ENCODE data around the gene SHC2.
A peak's percentile ranks its signal among the peaks of the same experiment; 100 is the strongest.
"Not testable (repeated sequence)": the region's sequence is repeated elsewhere in the genome, so short reads cannot be mapped to it uniquely, and the experiment has no call there.

SHC2 gene

DNA sequence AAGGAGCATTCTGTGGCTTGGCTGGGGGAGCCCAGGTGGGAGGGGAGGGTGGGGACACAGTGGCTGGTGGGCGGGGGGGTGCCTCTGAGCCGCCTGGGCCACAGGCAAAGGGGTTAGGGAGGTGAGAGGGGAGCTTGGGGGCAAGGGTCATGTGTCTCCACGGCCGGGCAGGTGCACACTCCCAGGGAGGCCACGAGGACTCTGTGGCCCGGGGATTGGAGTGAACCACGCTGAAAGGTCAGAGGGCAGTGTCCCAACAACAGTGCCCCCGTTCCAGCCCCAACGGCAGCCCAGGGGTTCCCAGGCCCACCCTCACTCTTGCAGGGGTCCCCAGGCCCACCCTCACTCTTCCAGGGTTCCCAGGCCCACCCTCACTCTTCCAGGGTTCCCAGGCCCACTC lies 61.5 kb downstream of the SHC2 start:
- Mint-ChIP-seq H3K4me1 (ENCODE audit: low read depth) (no peaks in the 10 kb centered on the region), H3K4me3 (no peak overlapping the region), H3K27ac (no peak overlapping the region), H3K9me3 (peaks cover 12% of the 10 kb centered on the region), H3K27me3 (ENCODE audit: low read depth) (peaks cover 1% of the 10 kb centered on the region), H3K36me3 (ENCODE audit: low read depth) (peaks cover 5% of the 10 kb centered on the region)
- no peak for DNase-seq (ENCODE audit: low spot score)

- Mint-ChIP-seq H3K4me3 (no peak overlapping the region), H3K27me3 (ENCODE audit: low read depth) (peaks cover 4% of the 10 kb centered on the region), H3K4me1 (ENCODE audit: low read depth) (no peaks in the 10 kb centered on the region), H3K27ac (no peak overlapping the region), H3K36me3 (ENCODE audit: low read depth) (peaks cover 8% of the 10 kb centered on the region), H3K9me3 (peaks cover 16% of the 10 kb centered on the region)
- DNase-seq (ENCODE audit: low spot score): no peak
Measured at GRCh38 chr19:398719-399118, 62.1 kb downstream of the SHC2 start.

GRCh38 chr19:397941-398706 lies 62.7 kb downstream of the SHC2 start:
- H3K9me3 Mint-ChIP-seq: peaks cover 21% of the 10 kb centered on the region
- H3K27me3 Mint-ChIP-seq (ENCODE audit: low read depth): peaks cover 8% of the 10 kb centered on the region

DNA sequence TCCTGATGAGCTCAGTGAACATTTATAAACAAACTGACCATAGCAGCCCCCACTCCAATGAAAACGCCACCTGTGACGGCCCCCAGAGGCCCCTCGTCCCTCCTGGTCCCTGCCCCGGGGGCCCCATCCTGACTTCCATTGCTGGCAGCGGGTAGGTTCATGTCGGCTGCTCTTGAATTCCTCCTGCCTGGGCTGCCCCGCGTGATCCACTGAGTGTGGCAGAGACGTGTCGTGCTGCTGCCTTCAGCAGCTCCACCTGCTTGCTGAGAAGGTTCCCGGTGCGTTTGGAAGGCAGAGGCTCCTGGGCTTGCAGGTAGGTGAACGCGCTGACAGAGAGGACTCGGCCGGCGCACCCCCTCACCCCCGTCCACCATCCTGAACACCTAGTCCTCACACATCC lies 63.5 kb downstream of the SHC2 start:
- DNase-seq (ENCODE audit: low spot score): no peak
- Mint-ChIP-seq H3K27ac (no peak overlapping the region), H3K36me3 (ENCODE audit: low read depth) (peaks cover 8% of the 10 kb centered on the region), H3K4me1 (ENCODE audit: low read depth) (peaks cover 2% of the 10 kb centered on the region), H3K27me3 (ENCODE audit: low read depth) (peaks cover 9% of the 10 kb centered on the region), H3K9me3 (peaks cover 27% of the 10 kb centered on the region), H3K4me3 (no peak overlapping the region)

More at GRCh38 chr19:397941-398706, 62.7 kb downstream of the SHC2 start:
- no peak overlapping the region for H3K4me3 Mint-ChIP-seq
- no peak overlapping the region for H3K27ac Mint-ChIP-seq
- H3K4me1 Mint-ChIP-seq (ENCODE audit: low read depth): peaks cover under 1% of the 10 kb centered on the region
- DNase-seq (ENCODE audit: low spot score): no peak
- peaks cover 8% of the 10 kb centered on the region for H3K36me3 Mint-ChIP-seq (ENCODE audit: low read depth)

DNA sequence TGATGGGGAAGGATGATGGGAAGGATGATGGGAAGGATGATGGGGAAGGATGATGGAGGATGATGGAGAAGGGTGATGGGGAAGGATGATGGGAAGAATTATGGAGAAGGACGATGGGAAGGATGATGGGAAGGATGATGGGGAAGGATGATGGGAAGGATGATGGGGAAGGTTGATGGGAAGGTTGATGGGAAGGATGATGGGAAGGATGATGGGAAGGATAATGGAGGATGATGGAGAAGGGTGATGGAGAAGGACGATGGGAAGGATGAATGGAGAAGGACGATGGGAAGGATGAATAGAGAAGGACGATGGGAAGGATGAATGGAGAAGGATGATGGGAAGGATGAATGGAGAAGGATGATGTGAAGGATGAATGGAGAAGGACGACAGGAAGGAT lies 65.4 kb downstream of the SHC2 start:
- H3K4me3 Mint-ChIP-seq: no peak overlapping the region
- no peak for DNase-seq (ENCODE audit: low spot score)
- peak overlapping the region; percentile 68 for H3K27ac Mint-ChIP-seq
- peaks cover 9% of the 10 kb centered on the region for H3K27me3 Mint-ChIP-seq (ENCODE audit: low read depth)
- H3K4me1 Mint-ChIP-seq (ENCODE audit: low read depth): peaks cover 2% of the 10 kb centered on the region
- H3K36me3 Mint-ChIP-seq (ENCODE audit: low read depth): peaks cover 8% of the 10 kb centered on the region
- H3K9me3 Mint-ChIP-seq: peaks cover 30% of the 10 kb centered on the region

DNA sequence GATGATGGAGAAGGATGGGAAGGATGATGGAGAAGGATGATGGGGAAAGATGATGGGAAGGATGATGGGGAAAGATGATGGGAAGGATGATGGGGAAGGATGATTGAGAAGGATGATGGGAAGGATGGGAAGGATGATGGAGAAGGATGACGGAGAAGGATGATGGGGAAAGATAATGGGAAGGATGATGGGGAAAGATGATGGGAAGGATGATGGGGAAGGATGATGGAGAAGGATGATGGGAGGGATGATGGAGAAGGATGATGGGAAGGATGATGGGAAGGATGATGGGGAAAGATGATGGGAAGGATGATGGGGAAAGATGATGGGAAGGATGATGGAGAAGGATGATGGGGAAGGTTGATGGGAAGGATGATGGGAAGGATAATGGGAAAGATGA lies 66.0 kb downstream of the SHC2 start:
- not testable (repeated sequence) for H3K36me3 Mint-ChIP-seq (ENCODE audit: low read depth); H3K27me3 Mint-ChIP-seq (ENCODE audit: low read depth); H3K4me3 Mint-ChIP-seq; DNase-seq (ENCODE audit: low spot score); H3K4me1 Mint-ChIP-seq (ENCODE audit: low read depth)
- Mint-ChIP-seq H3K9me3 (peaks cover 30% of the 10 kb centered on the region), H3K27ac (peak overlapping the region; percentile 57)

DNA sequence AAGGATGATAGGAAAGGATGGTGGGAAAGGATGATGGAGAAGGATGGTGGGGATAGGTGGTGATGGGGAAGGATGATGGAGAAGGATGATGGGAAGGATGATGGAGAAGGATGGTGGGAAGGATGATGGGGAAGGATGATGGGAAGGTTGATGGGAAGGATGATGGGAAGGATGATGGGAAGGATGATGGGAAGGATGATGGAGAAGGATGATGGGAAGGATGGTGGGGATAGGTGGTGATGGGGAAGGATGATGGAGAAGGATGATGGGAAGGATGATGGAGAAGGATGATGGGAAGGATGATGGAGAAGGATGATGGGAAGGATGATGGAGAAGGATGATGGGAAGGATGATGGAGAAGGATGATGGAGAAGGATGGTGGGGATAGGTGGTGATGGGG lies 67.3 kb downstream of the SHC2 start:
- H3K4me1 Mint-ChIP-seq (ENCODE audit: low read depth); H3K27me3 Mint-ChIP-seq (ENCODE audit: low read depth); H3K36me3 Mint-ChIP-seq (ENCODE audit: low read depth); DNase-seq (ENCODE audit: low spot score): not testable (repeated sequence)
- H3K27ac Mint-ChIP-seq: peak overlapping the region; percentile 86
- peaks cover 30% of the 10 kb centered on the region for H3K9me3 Mint-ChIP-seq
- peak overlapping the region; percentile 13 for H3K4me3 Mint-ChIP-seq

DNA sequence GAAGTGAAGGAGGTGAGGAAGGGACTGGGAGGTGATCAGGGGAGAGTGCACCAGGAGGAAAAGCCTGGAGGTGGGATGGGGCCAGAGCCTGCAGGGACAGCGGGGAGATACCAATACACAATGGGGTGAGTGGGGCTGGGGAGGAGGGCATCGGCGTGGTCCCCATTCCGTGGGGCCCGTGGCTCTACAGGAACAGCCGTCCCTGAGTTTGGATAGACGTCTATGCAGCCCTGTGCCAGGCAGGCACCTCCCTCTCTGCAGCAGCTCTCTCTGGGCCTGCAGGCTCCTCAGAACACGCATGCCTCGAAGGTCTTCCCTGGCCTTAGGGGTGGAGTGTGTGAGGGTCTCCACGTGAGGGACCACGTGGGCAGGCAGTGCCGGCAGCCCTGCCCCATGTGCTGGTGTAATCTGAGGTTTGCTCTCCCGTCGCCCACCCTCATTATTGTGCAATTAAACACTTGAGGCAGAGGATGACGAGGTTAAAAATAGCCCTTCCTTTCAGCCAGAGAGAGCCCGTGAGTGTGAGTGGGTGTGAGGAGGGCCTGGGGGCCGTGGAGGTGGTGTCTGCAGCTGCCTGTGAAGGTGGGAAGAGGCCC lies 68.4 kb downstream of the SHC2 start:
- no peak overlapping the region for H3K27ac Mint-ChIP-seq

GRCh38 chr19:391726-392374 lies 69.0 kb downstream of the SHC2 start:
- Mint-ChIP-seq H3K27me3 (ENCODE audit: low read depth) (peaks cover 18% of the 10 kb centered on the region), H3K27ac (no peak overlapping the region), H3K4me3 (no peak overlapping the region), H3K4me1 (ENCODE audit: low read depth) (peaks cover 2% of the 10 kb centered on the region), H3K9me3 (peaks cover 27% of the 10 kb centered on the region), H3K36me3 (ENCODE audit: low read depth) (peaks cover 8% of the 10 kb centered on the region)
- DNase-seq (ENCODE audit: low spot score): no peak

More for the DNA sequence above, 68.4 kb downstream of the SHC2 start:
- no peak for DNase-seq (ENCODE audit: low spot score)
- Mint-ChIP-seq H3K4me3 (no peak overlapping the region), H3K9me3 (peaks cover 30% of the 10 kb centered on the region), H3K4me1 (ENCODE audit: low read depth) (peaks cover 2% of the 10 kb centered on the region), H3K27me3 (ENCODE audit: low read depth) (peaks cover 15% of the 10 kb centered on the region), H3K36me3 (ENCODE audit: low read depth) (peaks cover 8% of the 10 kb centered on the region)

DNA sequence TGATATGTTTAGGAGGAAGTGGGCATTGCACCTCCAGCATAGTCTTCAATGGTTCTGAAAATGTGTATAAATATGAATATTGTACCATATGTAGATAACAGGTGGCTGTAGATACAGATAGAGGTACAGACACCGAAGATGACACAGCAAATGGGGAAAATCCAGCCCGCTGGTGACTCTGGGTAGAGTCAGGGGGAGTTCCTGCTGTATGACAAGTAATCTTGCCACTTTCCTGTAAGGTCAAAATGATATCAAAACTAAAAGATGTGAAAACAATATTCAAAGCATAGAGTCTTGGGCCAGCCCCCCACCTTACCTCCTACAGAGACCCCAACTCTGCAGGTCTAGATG lies 69.7 kb downstream of the SHC2 start:
- no peak for DNase-seq (ENCODE audit: low spot score)
- Mint-ChIP-seq H3K27ac (no peak overlapping the region), H3K9me3 (peaks cover 26% of the 10 kb centered on the region), H3K27me3 (ENCODE audit: low read depth) (peaks cover 20% of the 10 kb centered on the region), H3K4me3 (no peak overlapping the region), H3K4me1 (ENCODE audit: low read depth) (peaks cover 2% of the 10 kb centered on the region), H3K36me3 (ENCODE audit: low read depth) (peaks cover 8% of the 10 kb centered on the region)

- H3K27ac Mint-ChIP-seq: no peak overlapping the region
- no peak for DNase-seq (ENCODE audit: low spot score)
- peaks cover 22% of the 10 kb centered on the region for H3K9me3 Mint-ChIP-seq
- peaks cover 23% of the 10 kb centered on the region for H3K27me3 Mint-ChIP-seq (ENCODE audit: low read depth)
- no peak overlapping the region for H3K4me3 Mint-ChIP-seq
- H3K4me1 Mint-ChIP-seq (ENCODE audit: low read depth): peaks cover 2% of the 10 kb centered on the region
- H3K36me3 Mint-ChIP-seq (ENCODE audit: low read depth): peaks cover 5% of the 10 kb centered on the region
Measured at GRCh38 chr19:390386-391206, 70.2 kb downstream of the SHC2 start.

DNA sequence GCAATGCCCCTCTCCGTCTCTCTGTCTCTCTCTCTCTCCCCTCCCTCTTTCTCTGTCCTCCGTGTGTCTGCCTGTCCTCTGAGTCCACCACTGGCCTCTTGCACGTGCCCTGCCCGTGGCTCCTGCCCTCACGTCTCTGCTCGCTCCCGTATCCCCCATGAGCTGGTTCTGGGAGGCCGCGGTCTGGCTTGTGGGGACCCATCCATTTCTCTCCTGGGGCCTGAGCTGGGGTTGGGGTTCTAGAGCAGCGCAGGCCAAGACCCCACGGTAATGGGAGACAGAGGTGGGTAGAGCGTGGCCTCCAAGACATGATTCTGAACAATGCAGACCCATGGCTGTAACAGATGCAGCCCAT lies 70.9 kb downstream of the SHC2 start:
- no peak overlapping the region for H3K4me3 Mint-ChIP-seq

DNA sequence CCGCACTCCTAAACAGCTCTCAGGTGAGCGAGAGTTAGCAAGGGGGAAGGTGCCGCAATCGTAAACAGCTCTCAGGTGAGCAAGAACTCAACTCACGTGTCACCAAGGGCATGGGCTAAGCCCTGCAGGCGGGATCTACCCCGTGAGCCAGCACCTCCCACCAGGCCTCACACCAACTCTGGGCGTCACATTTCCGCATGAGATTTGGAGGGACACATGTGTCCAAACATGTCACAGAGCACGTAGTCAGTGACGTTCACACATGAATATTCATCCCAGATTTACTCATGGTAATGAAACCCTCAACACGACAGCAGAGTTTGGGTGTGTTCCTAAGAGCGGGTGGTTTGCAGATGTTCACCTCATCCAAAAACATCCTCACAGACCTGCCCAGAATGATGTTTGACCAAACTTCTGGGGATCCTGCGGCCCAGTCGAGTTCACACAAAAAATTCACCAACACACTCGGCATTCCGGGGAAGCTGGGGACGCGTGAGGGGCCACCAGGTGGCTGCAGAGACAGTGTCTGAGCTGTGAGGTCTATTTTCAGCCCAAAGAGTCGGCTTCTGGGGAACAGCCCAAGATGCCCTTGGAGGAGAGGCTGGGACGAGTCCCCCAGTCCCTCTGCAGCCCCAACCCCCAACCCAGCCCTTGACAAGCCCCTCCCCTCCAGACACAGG lies 71.4 kb downstream of the SHC2 start:
- Mint-ChIP-seq H3K4me3 (no peak overlapping the region), H3K9me3 (peaks cover 18% of the 10 kb centered on the region), H3K27ac (no peak overlapping the region)

More for the DNA sequence above, 70.9 kb downstream of the SHC2 start:
- Mint-ChIP-seq H3K36me3 (ENCODE audit: low read depth) (peaks cover 3% of the 10 kb centered on the region), H3K27ac (no peak overlapping the region), H3K27me3 (ENCODE audit: low read depth) (peaks cover 27% of the 10 kb centered on the region), H3K4me1 (ENCODE audit: low read depth) (peaks cover 2% of the 10 kb centered on the region), H3K9me3 (peaks cover 19% of the 10 kb centered on the region)
- no peak for DNase-seq (ENCODE audit: low spot score)

More for the DNA sequence above, 71.4 kb downstream of the SHC2 start:
- Mint-ChIP-seq H3K36me3 (ENCODE audit: low read depth) (peaks cover 3% of the 10 kb centered on the region), H3K27me3 (ENCODE audit: low read depth) (peaks cover 29% of the 10 kb centered on the region), H3K4me1 (ENCODE audit: low read depth) (peaks cover 4% of the 10 kb centered on the region)
- DNase-seq (ENCODE audit: low spot score): no peak

Measured in T-helper 2 cell treated with Interferon-gamma antibody and Interleukin-4, amounts not matched to agents 5 μg/mL and 100 μg/mL, for 36 hours (primary cell).